H1 (cell line): ENCODE results near the gene CDK10. TPM values are rescaled to one million over a fixed set of nuclear protein-coding genes. Genes with fewer than 3 reads are reported as not detected.
"Not testable (repeated sequence)": the region's sequence is repeated elsewhere in the genome, so short reads cannot be mapped to it uniquely, and the experiment has no call there.

ENCODE experiments used
- CTCF ChIA-PET: fragments of 300-600 bp; sonication (Branson Sonifier 250); formaldehyde crosslinking; loops from one replicate; lab custom pipeline; 2021; ENCODE audit not compliant: partially characterized antibody; lab: Charles Lee
- POLR2A ChIA-PET: fragments of 300-600 bp; sonication (Branson Sonifier 250); formaldehyde crosslinking; loops from one replicate; lab custom pipeline; 2021; ENCODE audit warnings: inconsistent platforms; ENCODE audit not compliant: partially characterized antibody; lab: Charles Lee
- DNase-seq, 2 experiments: peaks; one replicate each; pipeline versions ENCODE4 v3.0.0 to v3.0.0-alpha.2; 2010 to 2022; ENCODE audit warnings: low spot score in 2 of 2, low read depth in 1 of 2, mixed read lengths in 1 of 2
- FAIRE-seq: peaks from 2 replicates; lab custom pipeline; 2011; peaks lifted over from hg19 to GRCh38; lab: Jason Lieb, UNC
- H2AFZ ChIP-seq: 2 replicates; pipeline ENCODE4 v1.8.1; 2012; ENCODE audit warnings: low read length, inconsistent platforms
- H2AK5ac ChIP-seq: 2 replicates; pipeline ENCODE4 v1.6.1; 2013; ENCODE audit warnings: low read depth, low read length
- H2BK120ac ChIP-seq: replicated peaks from 2 replicates; pipeline ENCODE3; 2013; ENCODE audit warnings: low read depth, low read length, inconsistent platforms
- H2BK12ac ChIP-seq: 2 replicates; pipeline ENCODE4 v1.6.1; 2013; ENCODE audit warnings: low read depth, low read length
- H2BK15ac ChIP-seq: 2 replicates; pipeline ENCODE4 v1.6.1; 2013; ENCODE audit warnings: low read length
- H2BK20ac ChIP-seq: 2 replicates; pipeline ENCODE4 v1.6.1; 2013; ENCODE audit warnings: low read length
- H2BK5ac ChIP-seq: 2 replicates; pipeline ENCODE4 v1.6.1; 2013; ENCODE audit warnings: low read depth, low read length
- H3K14ac ChIP-seq: 2 replicates; pipeline ENCODE4 v1.6.1; 2013; ENCODE audit warnings: inconsistent platforms; ENCODE audit not compliant: insufficient read length
- H3K18ac ChIP-seq: 2 replicates; pipeline ENCODE4 v1.6.1; 2013; ENCODE audit warnings: low read length; ENCODE audit errors: extremely low read depth
- H3K23ac ChIP-seq: 2 replicates; pipeline ENCODE4 v1.6.1; 2013; ENCODE audit warnings: inconsistent platforms; ENCODE audit not compliant: insufficient read length
- H3K23me2 ChIP-seq: 2 replicates; pipeline ENCODE4 v1.6.1; 2013; ENCODE audit warnings: low read depth, low read length
- H3K27ac ChIP-seq: 2 replicates; pipeline ENCODE4 v1.6.1; 2011; ENCODE audit warnings: low read depth, low read length, inconsistent platforms
- H3K27me3 ChIP-seq, 4 experiments: replicated peaks in 1 of 4; 1 replicate in 1 of 4; 2 replicates in 3 of 4; pipeline versions ENCODE4 v1.6.1 to v1.8.1; 2011 to 2013; ENCODE audit warnings: low read length in 3 of 4, mild to moderate bottlenecking in 3 of 4, inconsistent platforms in 2 of 4, mixed read lengths in 2 of 4, moderate library complexity in 1 of 4; ENCODE audit not compliant: control insufficient read depth in 3 of 4, insufficient read depth in 3 of 4; ENCODE audit errors: extremely low read depth in 1 of 4
- H3K36me3 ChIP-seq, 4 experiments: 2 replicates each; pipeline versions ENCODE4 v1.6.1 to v1.8.1; 2011 to 2013; ENCODE audit warnings: mild to moderate bottlenecking in 4 of 4, low read length in 3 of 4, moderate library complexity in 2 of 4, control low read depth in 1 of 4, inconsistent platforms in 1 of 4; ENCODE audit not compliant: insufficient read depth in 4 of 4, control insufficient read depth in 2 of 4
- H3K4ac ChIP-seq: replicated peaks from 2 replicates; pipeline ENCODE3; 2013; ENCODE audit warnings: low read length, low read depth, mixed read lengths, inconsistent platforms; ENCODE audit not compliant: insufficient read length
- H3K4me1 ChIP-seq, 4 experiments: replicated peaks in 1 of 4; 1 replicate in 1 of 4; 2 replicates in 3 of 4; pipeline versions ENCODE4 v1.6.1 to v1.8.1; 2011 to 2013; ENCODE audit warnings: low read length in 3 of 4, inconsistent platforms in 2 of 4, mixed read lengths in 1 of 4; ENCODE audit not compliant: insufficient read depth in 4 of 4, control insufficient read depth in 3 of 4
- H3K4me2 ChIP-seq, 2 experiments: 2 replicates each; pipeline versions ENCODE4 v1.6.1 to v1.8.1; 2011 to 2013; ENCODE audit warnings: low read depth in 2 of 2, low read length in 2 of 2, control low read depth in 1 of 2, inconsistent platforms in 1 of 2, mild to moderate bottlenecking in 1 of 2; ENCODE audit not compliant: insufficient read depth in 1 of 2
- H3K4me3 ChIP-seq, 4 experiments: fragments of 200-600, 300-600 bp in 1 of 4; sonication (generic), shearing (Covaris generic), sonication (Bioruptor Twin) in 1 of 4; 2 replicates each; pipeline versions ENCODE4 v1.5.1 to v1.8.1; 2011 to 2016; ENCODE audit warnings: low read length in 4 of 4, low read depth in 3 of 4, control low read depth in 2 of 4, inconsistent platforms in 2 of 4, mild to moderate bottlenecking in 2 of 4, mixed read lengths in 1 of 4, moderate library complexity in 1 of 4; ENCODE audit not compliant: insufficient read depth in 2 of 4; ENCODE audit errors: extremely low read depth in 1 of 4
- H3K56ac ChIP-seq: replicated peaks from 2 replicates; pipeline ENCODE3; 2013; ENCODE audit warnings: low read depth, mild to moderate bottlenecking, mixed read lengths, low read length, inconsistent platforms; ENCODE audit not compliant: insufficient read length
- H3K79me1 ChIP-seq: 2 replicates; pipeline ENCODE4 v1.6.1; 2013; ENCODE audit warnings: low read depth, low read length, control low read depth
- H3K79me2 ChIP-seq, 2 experiments: 2 replicates each; pipeline versions ENCODE4 v1.6.1 to v1.8.1; 2012 to 2013; ENCODE audit warnings: low read length in 2 of 2, mild to moderate bottlenecking in 2 of 2, inconsistent platforms in 1 of 2; ENCODE audit not compliant: insufficient read depth in 2 of 2, control insufficient read depth in 1 of 2
- H3K9ac ChIP-seq, 4 experiments: replicated peaks in 1 of 4; 1 replicate in 1 of 4; 2 replicates in 3 of 4; pipeline versions ENCODE4 v1.6.1 to v1.8.1; 2011 to 2013; ENCODE audit warnings: low read depth in 3 of 4, low read length in 3 of 4, control low read depth in 2 of 4, mild to moderate bottlenecking in 2 of 4, moderate library complexity in 2 of 4, inconsistent platforms in 1 of 4; ENCODE audit errors: extremely low read depth in 1 of 4
- H3K9me3 ChIP-seq, 2 experiments: 2 replicates each; pipeline versions ENCODE4 v1.6.1 to v1.8.1; 2012 to 2013; ENCODE audit warnings: mild to moderate bottlenecking in 2 of 2, moderate library complexity in 2 of 2, control low read depth in 1 of 2, inconsistent platforms in 1 of 2, low read depth in 1 of 2, low read length in 1 of 2, mixed read lengths in 1 of 2; ENCODE audit not compliant: insufficient read depth in 2 of 2
- H4K20me1 ChIP-seq, 2 experiments: replicated peaks in 1 of 2; 2 replicates each; pipeline versions ENCODE3 to v1.8.1; 2011 to 2013; ENCODE audit warnings: inconsistent platforms in 2 of 2, low read length in 2 of 2, mild to moderate bottlenecking in 1 of 2; ENCODE audit not compliant: insufficient read depth in 2 of 2, control insufficient read depth in 1 of 2
- H4K5ac ChIP-seq: 2 replicates; pipeline ENCODE4 v1.6.1; 2013; ENCODE audit warnings: low read length, low read depth, mixed read lengths, inconsistent platforms; ENCODE audit not compliant: insufficient read length
- H4K8ac ChIP-seq: 2 replicates; pipeline ENCODE4 v1.8.0; 2013; ENCODE audit warnings: mild to moderate bottlenecking, moderate library complexity, low read length, inconsistent platforms; ENCODE audit not compliant: insufficient read depth; ENCODE audit errors: extremely low read depth
- H4K91ac ChIP-seq: replicated peaks from 2 replicates; pipeline ENCODE3; 2013; ENCODE audit warnings: low read length, mixed read lengths, inconsistent platforms; ENCODE audit not compliant: insufficient read length
- WGBS, 2 experiments: shearing (Covaris generic) in 1 of 2; methylation state at CpG; one replicate each; pipeline versions ENCODE4 v1.1.6 to v1.1.7; 2013 to 2015; ENCODE audit warnings: low lambda C conversion rate in 2 of 2, mixed read lengths in 2 of 2, inconsistent platforms in 1 of 2, low coverage in 1 of 2, missing lambda C conversion rate in 1 of 2; ENCODE audit not compliant: insufficient replicate concordance in 2 of 2, insufficient coverage in 1 of 2, insufficient read length in 1 of 2; ENCODE audit errors: extremely low coverage in 1 of 2, missing lambda C conversion rate in 1 of 2; 5-methylcytosine and 5-hydroxymethylcytosine counted together
- polyA plus RNA-seq, 7 experiments: library from polyadenylated mRNA; depleted of rRNA in 3 of 7; stranded (reverse) in 5 of 7; unstranded in 2 of 7; fragments of >200 nt in 5 of 7; fragments of 200-250 nt in 2 of 7; gene quantifications; 1 replicate in 5 of 7; 2 replicates in 1 of 7; 4 replicates in 1 of 7; pipeline versions ENCODE4 v1.2.1 to v1.2.3, GENCODE V29; 2011 to 2013; ENCODE audit warnings: missing spikeins in 2 of 7, mixed read lengths in 2 of 7
- total RNA-seq: library from RNA; stranded (reverse); fragmentation: NEBNext Ultra II Directional; extraction: Animal tissue kit (Norgen Biotek cat#: 25700); gene quantifications from 2 replicates; pipeline ENCODE4 v1.2.1, GENCODE V29; 2021

Gene CDK10
- total and polyA plus RNA-seq, 2 of the 8 experiments (the other 6 are each of a cell fraction or from before 2014, with no cell fraction given) = 49.5 to 83.9 TPM

- H3K79me2 ChIP-seq, H3K9ac ChIP-seq: not testable (repeated sequence)
- WGBS, 2 experiments = 84% methylated on average over 3 of the region's 4 CpGs; no CpG with 5 or more reads in 1 of the 2 experiments
Measured at GRCh38 chr16:89671565-89671964, 14.9 kb upstream of the CDK10 start.

More at GRCh38 chr16:89671565-89671964, 14.9 kb upstream of the CDK10 start:
- H4K5ac ChIP-seq, H3K27ac ChIP-seq, H3K27me3 ChIP-seq, FAIRE-seq, H2BK12ac ChIP-seq, H3K36me3 ChIP-seq, H3K4me2 ChIP-seq, H3K4me1 ChIP-seq, H3K23me2 ChIP-seq, H2BK120ac ChIP-seq, H4K8ac ChIP-seq, H3K4ac ChIP-seq, H3K56ac ChIP-seq, H2BK20ac ChIP-seq, H3K4me3 ChIP-seq, H2AFZ ChIP-seq, H2BK5ac ChIP-seq, H4K20me1 ChIP-seq, H3K79me1 ChIP-seq, H3K18ac ChIP-seq, H2BK15ac ChIP-seq, H3K14ac ChIP-seq, H3K23ac ChIP-seq, H4K91ac ChIP-seq, DNase-seq, H2AK5ac ChIP-seq: not testable (repeated sequence)
- POLR2A ChIA-PET = interaction anchor here (1.4 kb wide), 1 partner anchor 14 kb away, joined by 3 read pairs; the partner anchor contains the start of genes CHMP1A and SPATA33
- CTCF ChIA-PET = interaction anchor here (0.6 to 1.9 kb wide), 5 partner anchors 12 to 411 kb away, joined by 3 to 11 read pairs (median 5); partner anchors contain the start of gene CDK10
- peaks cover 8 to 11% of the 10 kb centered on the region in 2 experiments; a peak in 2 of 4 replicates for H3K9me3 ChIP-seq
